WTC11 (cell line): ENCODE data around the gene DNMT3A. TPM values are rescaled to one million over a fixed set of nuclear protein-coding genes. Genes with fewer than 3 reads are reported as not detected.
A peak's percentile ranks its signal among the peaks of the same experiment; 100 is the strongest.

ENCODE experiments used
- ATAC-seq: fragments of 200-7000 bp; cut with Tn5 transposase; 2 replicates; pipeline ENCODE4 v1.10.0; 2021; ENCODE audit warnings: mild to moderate bottlenecking, moderate library complexity
- CTCF ChIA-PET: fragments of 300-600 bp; sonication (Branson Sonifier 250); formaldehyde crosslinking; loops from one replicate; lab custom pipeline; 2021; ENCODE audit warnings: antibody characterized with exemption; lab: Charles Lee
- POLR2A ChIA-PET: fragments of 350-600 bp; sonication (Branson Sonifier 250); formaldehyde crosslinking; loops from one replicate; lab custom pipeline; 2021; ENCODE audit warnings: antibody characterized with exemption; lab: Charles Lee
- DNase-seq: peaks from one replicate; pipeline ENCODE4 v3.0.0; 2021; ENCODE audit warnings: low spot score
- H3K27ac Mint-ChIP-seq: 2 replicates; pipeline ENCODE4 v1.8.0; 2021; ENCODE audit warnings: mixed read lengths
- H3K27me3 Mint-ChIP-seq: 2 replicates; pipeline ENCODE4 v1.8.0; 2021; ENCODE audit warnings: low read depth, mild to moderate bottlenecking, moderate library complexity, mixed read lengths
- H3K36me3 Mint-ChIP-seq: 2 replicates; pipeline ENCODE4 v1.8.0; 2021; ENCODE audit warnings: mixed read lengths
- H3K4me1 Mint-ChIP-seq: 2 replicates; pipeline ENCODE4 v1.8.0; 2022; ENCODE audit warnings: mixed read lengths
- H3K4me3 Mint-ChIP-seq: 2 replicates; pipeline ENCODE4 v1.8.0; 2021; ENCODE audit warnings: mild to moderate bottlenecking, moderate library complexity, mixed read lengths
- H3K9me3 Mint-ChIP-seq: 2 replicates; pipeline ENCODE4 v1.8.0; 2021; ENCODE audit warnings: mixed read lengths
- AR ChIP-seq: fragments of 250-450 bp; sonication (Bioruptor Pico); IDR thresholded peaks from 2 replicates; pipeline ENCODE4 v1.9.0; 2021; ENCODE audit warnings: mild to moderate bottlenecking
- ATF2 ChIP-seq: sonication (generic); formaldehyde crosslinking; IDR thresholded peaks from 2 replicates; pipeline ENCODE4 v1.8.1; 2022; ENCODE audit warnings: low read depth, missing genetic modification reagents, borderline replicate concordance
- E2F4 ChIP-seq: sonication (generic); formaldehyde crosslinking; IDR thresholded peaks from 2 replicates; pipeline ENCODE4 v1.8.1; 2022; ENCODE audit warnings: low read depth, mild to moderate bottlenecking, moderate library complexity, missing genetic modification reagents, borderline replicate concordance
- JUN ChIP-seq: sonication (generic); formaldehyde crosslinking; IDR thresholded peaks from 2 replicates; pipeline ENCODE4 v1.8.0; 2023; ENCODE audit warnings: mild to moderate bottlenecking, missing genetic modification reagents
- MYBL2 ChIP-seq: sonication (generic); formaldehyde crosslinking; IDR thresholded peaks from 2 replicates; pipeline ENCODE4 v1.8.1; 2023; ENCODE audit warnings: mild to moderate bottlenecking, moderate library complexity, missing genetic modification reagents
- NFE2L1 ChIP-seq: sonication (generic); formaldehyde crosslinking; IDR thresholded peaks from 2 replicates; pipeline ENCODE4 v1.8.1; 2023; ENCODE audit warnings: missing genetic modification reagents
- NFYB ChIP-seq: sonication (generic); formaldehyde crosslinking; conservative IDR thresholded peaks from 2 replicates; pipeline ENCODE4 v1.8.0; 2022; ENCODE audit warnings: low read depth, missing genetic modification reagents
- NR2C2 ChIP-seq: sonication (generic); formaldehyde crosslinking; IDR thresholded peaks from 2 replicates; pipeline ENCODE4 v1.8.0; 2022; ENCODE audit warnings: mild to moderate bottlenecking, missing genetic modification reagents
- PRRX2 ChIP-seq: fragments of 250-450 bp; sonication (Bioruptor Pico); IDR thresholded peaks from 2 replicates; pipeline ENCODE4 v1.8.0; 2021; ENCODE audit warnings: mild to moderate bottlenecking
- RELA ChIP-seq: sonication (generic); formaldehyde crosslinking; IDR thresholded peaks from 2 replicates; pipeline ENCODE4 v1.8.1; 2022; ENCODE audit warnings: missing genetic modification reagents, mild to moderate bottlenecking, borderline replicate concordance
- TP53 ChIP-seq: sonication (generic); formaldehyde crosslinking; IDR thresholded peaks from 2 replicates; pipeline ENCODE4 v1.8.1; 2023; ENCODE audit warnings: mild to moderate bottlenecking, missing genetic modification reagents
- ZNF396 ChIP-seq: fragments of 250-450 bp; sonication (Bioruptor Pico); IDR thresholded peaks from 2 replicates; pipeline ENCODE4 v1.8.0; 2021; ENCODE audit warnings: mild to moderate bottlenecking, moderate library complexity, borderline replicate concordance
- ZNF425 ChIP-seq: fragments of 250-450 bp; sonication (Bioruptor Pico); conservative IDR thresholded peaks from 2 replicates; pipeline ENCODE4 v1.9.0; 2021; ENCODE audit warnings: mild to moderate bottlenecking
- total RNA-seq: library from RNA; stranded (reverse); gene quantifications from 3 replicates; pipeline ENCODE4 v1.2.3, GENCODE V29; 2021
- TF ChIP-seq, protein P1 (sequence below): sonication (generic); formaldehyde crosslinking; IDR thresholded peaks from 2 replicates; pipeline ENCODE4 v1.8.0; 2023; ENCODE audit warnings: missing genetic modification reagents
- TF ChIP-seq, protein P2 (sequence below): sonication (generic); formaldehyde crosslinking; IDR thresholded peaks from 2 replicates; pipeline ENCODE4 v1.8.0; 2022; ENCODE audit warnings: mild to moderate bottlenecking, missing genetic modification reagents
- TF ChIP-seq, protein P3 (sequence below): sonication (generic); formaldehyde crosslinking; IDR thresholded peaks from 2 replicates; pipeline ENCODE4 v1.8.1; 2022; ENCODE audit warnings: mild to moderate bottlenecking, missing genetic modification reagents, moderate library complexity, borderline replicate concordance

DNMT3A gene
- total RNA-seq, 1 experiment from 2014 or later: 154 TPM

- TF ChIP-seq AR (no peak), NR2C2 (CRISPR knock-in tag) (no peak), MYBL2 (CRISPR knock-in tag) (no peak), JUN (CRISPR knock-in tag) (no peak), NFE2L1 (CRISPR knock-in tag) (no peak), TP53 (CRISPR knock-in tag) (no peak), RELA (CRISPR knock-in tag) (no peak), ZNF396 (CRISPR knock-in tag) (no peak), E2F4 (CRISPR knock-in tag) (no peak), ZNF425 (CRISPR knock-in tag) (no peak), ATF2 (CRISPR knock-in tag) (no peak), PRRX2 (CRISPR knock-in tag) (no peak), NFYB (CRISPR knock-in tag) (no peak)
- TF ChIP-seq, protein P1, sequence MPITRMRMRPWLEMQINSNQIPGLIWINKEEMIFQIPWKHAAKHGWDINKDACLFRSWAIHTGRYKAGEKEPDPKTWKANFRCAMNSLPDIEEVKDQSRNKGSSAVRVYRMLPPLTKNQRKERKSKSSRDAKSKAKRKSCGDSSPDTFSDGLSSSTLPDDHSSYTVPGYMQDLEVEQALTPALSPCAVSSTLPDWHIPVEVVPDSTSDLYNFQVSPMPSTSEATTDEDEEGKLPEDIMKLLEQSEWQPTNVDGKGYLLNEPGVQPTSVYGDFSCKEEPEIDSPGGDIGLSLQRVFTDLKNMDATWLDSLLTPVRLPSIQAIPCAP (CRISPR knock-in tag): no peak
- TF ChIP-seq, protein P2, sequence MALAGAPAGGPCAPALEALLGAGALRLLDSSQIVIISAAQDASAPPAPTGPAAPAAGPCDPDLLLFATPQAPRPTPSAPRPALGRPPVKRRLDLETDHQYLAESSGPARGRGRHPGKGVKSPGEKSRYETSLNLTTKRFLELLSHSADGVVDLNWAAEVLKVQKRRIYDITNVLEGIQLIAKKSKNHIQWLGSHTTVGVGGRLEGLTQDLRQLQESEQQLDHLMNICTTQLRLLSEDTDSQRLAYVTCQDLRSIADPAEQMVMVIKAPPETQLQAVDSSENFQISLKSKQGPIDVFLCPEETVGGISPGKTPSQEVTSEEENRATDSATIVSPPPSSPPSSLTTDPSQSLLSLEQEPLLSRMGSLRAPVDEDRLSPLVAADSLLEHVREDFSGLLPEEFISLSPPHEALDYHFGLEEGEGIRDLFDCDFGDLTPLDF (CRISPR knock-in tag): no peak
- TF ChIP-seq, protein P3, sequence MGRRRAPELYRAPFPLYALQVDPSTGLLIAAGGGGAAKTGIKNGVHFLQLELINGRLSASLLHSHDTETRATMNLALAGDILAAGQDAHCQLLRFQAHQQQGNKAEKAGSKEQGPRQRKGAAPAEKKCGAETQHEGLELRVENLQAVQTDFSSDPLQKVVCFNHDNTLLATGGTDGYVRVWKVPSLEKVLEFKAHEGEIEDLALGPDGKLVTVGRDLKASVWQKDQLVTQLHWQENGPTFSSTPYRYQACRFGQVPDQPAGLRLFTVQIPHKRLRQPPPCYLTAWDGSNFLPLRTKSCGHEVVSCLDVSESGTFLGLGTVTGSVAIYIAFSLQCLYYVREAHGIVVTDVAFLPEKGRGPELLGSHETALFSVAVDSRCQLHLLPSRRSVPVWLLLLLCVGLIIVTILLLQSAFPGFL (CRISPR knock-in tag): no peak
- POLR2A ChIA-PET: interaction anchor here (1.0 kb wide), 1 partner anchor 322 kb away, joined by 3 read pairs; no protein-coding TSS in a partner anchor
- CTCF ChIA-PET: interaction anchor here (0.5 to 1.9 kb wide), 9 partner anchors 15 to 407 kb away, joined by 3 to 10 read pairs (median 6); no protein-coding TSS in a partner anchor
- H3K27me3 Mint-ChIP-seq: no peaks in the 10 kb centered on the region
- DNase-seq (no peak), ATAC-seq (peak; percentile 64)
- peaks cover 26% of the 10 kb centered on the region for H3K4me1 Mint-ChIP-seq
- 0 out of 2 replicates have a peak overlapping the region, but pooled peaks have one; percentile 65 for H3K27ac Mint-ChIP-seq
- H3K4me3 Mint-ChIP-seq: no peak overlapping the region
- no peaks in the 10 kb centered on the region for H3K9me3 Mint-ChIP-seq
- no peaks in the 10 kb centered on the region; the same call in 1 of the 2 replicates for H3K36me3 Mint-ChIP-seq
Observed at GRCh38 chr2:25294573-25295462, 46.9 kb downstream of the DNMT3A start.
